Measurements from ENCODE around the gene GABRB2. TPM values are rescaled to one million over a fixed set of nuclear protein-coding genes. Genes with fewer than 3 reads are reported as not detected.

Gene GABRB2
- total RNA-seq, 1 donor from 2014 or later: not detected

DNA sequence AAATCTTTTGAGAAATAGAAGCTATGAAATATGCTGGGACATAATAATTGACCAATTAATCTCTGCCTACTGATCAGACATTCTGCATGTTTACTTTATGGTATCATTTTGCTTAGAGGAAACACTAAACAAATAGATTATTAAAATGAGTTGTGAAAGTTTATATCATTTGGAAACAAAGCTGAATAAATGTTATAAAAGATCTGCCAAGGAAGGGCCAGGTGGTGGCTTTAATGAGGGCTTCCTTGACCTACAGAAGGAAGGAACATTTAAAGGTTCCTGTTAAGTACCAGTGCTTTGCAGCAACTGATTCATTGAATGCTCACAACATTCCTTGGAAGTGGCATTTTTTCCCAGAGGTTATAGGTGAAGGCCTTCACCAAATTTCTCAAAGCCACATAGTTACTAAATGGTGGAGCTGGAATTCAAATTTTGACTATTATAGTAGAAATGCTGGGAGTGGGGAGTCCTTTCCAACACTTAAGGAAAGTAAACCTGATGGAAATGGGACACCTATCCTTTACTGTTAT lies 250.7 kb downstream of the GABRB2 start:
- no peaks in the 10 kb centered on the region for H3K4me1 Mint-ChIP-seq (ENCODE audit: low read depth, unreplicated experiment)
- TF ChIP-seq, protein P1, sequence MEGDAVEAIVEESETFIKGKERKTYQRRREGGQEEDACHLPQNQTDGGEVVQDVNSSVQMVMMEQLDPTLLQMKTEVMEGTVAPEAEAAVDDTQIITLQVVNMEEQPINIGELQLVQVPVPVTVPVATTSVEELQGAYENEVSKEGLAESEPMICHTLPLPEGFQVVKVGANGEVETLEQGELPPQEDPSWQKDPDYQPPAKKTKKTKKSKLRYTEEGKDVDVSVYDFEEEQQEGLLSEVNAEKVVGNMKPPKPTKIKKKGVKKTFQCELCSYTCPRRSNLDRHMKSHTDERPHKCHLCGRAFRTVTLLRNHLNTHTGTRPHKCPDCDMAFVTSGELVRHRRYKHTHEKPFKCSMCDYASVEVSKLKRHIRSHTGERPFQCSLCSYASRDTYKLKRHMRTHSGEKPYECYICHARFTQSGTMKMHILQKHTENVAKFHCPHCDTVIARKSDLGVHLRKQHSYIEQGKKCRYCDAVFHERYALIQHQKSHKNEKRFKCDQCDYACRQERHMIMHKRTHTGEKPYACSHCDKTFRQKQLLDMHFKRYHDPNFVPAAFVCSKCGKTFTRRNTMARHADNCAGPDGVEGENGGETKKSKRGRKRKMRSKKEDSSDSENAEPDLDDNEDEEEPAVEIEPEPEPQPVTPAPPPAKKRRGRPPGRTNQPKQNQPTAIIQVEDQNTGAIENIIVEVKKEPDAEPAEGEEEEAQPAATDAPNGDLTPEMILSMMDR (IDR thresholded peaks at IDR 0.05; ENCODE audit: partially characterized antibody, unreplicated experiment): no peak
- no peak for DNase-seq
- peaks cover 3% of the 10 kb centered on the region for H3K9me3 Mint-ChIP-seq (ENCODE audit: unreplicated experiment)
- H3K36me3 Mint-ChIP-seq (ENCODE audit: unreplicated experiment): no peaks in the 10 kb centered on the region
- no peak overlapping the region for H3K27ac Mint-ChIP-seq (ENCODE audit: unreplicated experiment)
- no peak overlapping the region for H3K4me3 Mint-ChIP-seq (ENCODE audit: unreplicated experiment)
- H3K27me3 Mint-ChIP-seq (ENCODE audit: unreplicated experiment): no peaks in the 10 kb centered on the region

DNA sequence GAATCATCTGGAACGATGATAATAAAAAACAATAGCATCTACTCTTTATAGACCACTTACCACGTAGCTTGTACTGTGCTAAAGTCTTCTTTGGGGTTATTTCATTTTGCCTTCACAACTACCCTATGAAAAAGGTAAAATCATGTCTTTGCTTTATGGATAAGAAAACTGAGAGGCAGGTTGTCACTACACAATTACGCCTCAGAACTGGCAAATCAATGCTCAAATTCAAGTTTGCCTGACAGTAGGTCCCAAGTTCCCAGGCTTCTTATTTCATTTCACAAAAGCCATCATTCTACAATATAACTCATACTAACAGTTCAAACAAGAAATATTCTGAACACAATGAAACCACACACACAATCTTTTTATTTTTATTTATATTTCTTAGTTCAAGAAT lies 258.5 kb downstream of the GABRB2 start:
- Mint-ChIP-seq H3K27ac (ENCODE audit: unreplicated experiment) (no peak overlapping the region), H3K27me3 (ENCODE audit: unreplicated experiment) (no peaks in the 10 kb centered on the region), H3K9me3 (ENCODE audit: unreplicated experiment) (no peaks in the 10 kb centered on the region), H3K4me3 (ENCODE audit: unreplicated experiment) (no peak overlapping the region), H3K4me1 (ENCODE audit: low read depth, unreplicated experiment) (peaks cover 2% of the 10 kb centered on the region), H3K36me3 (ENCODE audit: unreplicated experiment) (no peaks in the 10 kb centered on the region)
- TF ChIP-seq, protein P1 (IDR thresholded peaks at IDR 0.05; ENCODE audit: partially characterized antibody, unreplicated experiment): no peak
- no peak for DNase-seq

DNA sequence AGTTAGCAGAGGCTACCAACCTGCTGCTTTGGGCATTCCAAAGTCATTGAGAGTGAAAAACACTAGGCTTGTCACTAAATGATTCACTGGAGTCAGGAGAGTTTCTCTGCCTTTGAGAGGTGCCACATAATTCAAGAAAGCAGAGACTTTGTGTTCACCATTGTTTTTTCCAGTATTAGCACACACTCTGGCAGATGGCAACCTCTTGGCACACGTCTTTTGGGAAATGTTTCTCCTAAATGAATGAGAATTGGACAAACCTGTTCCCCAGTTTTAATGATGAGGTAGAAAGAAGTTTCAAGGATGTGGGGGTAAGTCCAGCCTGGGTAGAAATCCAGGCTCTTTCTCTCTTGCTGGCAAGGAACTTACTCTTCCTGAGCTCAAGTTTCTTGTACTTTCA lies 259.1 kb downstream of the GABRB2 start:
- Mint-ChIP-seq H3K4me1 (ENCODE audit: low read depth, unreplicated experiment) (peaks cover 2% of the 10 kb centered on the region), H3K4me3 (ENCODE audit: unreplicated experiment) (no peak overlapping the region), H3K27ac (ENCODE audit: unreplicated experiment) (no peak overlapping the region), H3K36me3 (ENCODE audit: unreplicated experiment) (no peaks in the 10 kb centered on the region), H3K27me3 (ENCODE audit: unreplicated experiment) (no peaks in the 10 kb centered on the region), H3K9me3 (ENCODE audit: unreplicated experiment) (no peaks in the 10 kb centered on the region)
- no peak for DNase-seq
- TF ChIP-seq, protein P1 (IDR thresholded peaks at IDR 0.05; ENCODE audit: partially characterized antibody, unreplicated experiment): no peak

DNA sequence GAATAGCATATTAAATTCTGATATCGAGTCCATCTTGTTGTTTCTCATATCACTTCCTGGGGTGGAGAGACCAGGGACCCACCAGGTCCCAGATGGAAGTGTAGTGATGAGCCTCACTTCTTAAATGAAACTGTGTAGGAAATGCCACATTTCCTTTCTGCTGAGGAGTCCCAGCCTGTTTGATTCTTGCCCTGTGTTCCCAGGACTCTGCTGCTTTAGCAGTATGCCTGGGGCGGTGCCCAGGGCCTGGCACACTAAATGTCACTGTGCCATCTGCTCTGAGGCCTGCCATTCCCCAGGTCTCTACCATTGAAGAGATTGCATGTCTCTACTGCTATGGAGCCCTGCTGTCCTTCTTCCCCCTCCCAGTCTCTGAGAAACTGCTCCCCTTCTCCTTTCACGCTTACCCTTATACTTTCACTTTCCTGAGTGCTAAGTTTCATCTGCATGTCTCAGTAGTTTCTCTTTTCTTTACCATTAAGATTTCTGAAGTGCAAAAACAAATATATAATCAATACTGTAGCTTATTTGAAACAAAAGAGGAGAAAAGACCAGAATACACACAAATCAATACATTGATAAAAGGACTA lies 260.4 kb downstream of the GABRB2 start:
- DNase-seq: no peak
- no peaks in the 10 kb centered on the region for H3K9me3 Mint-ChIP-seq (ENCODE audit: unreplicated experiment)
- H3K36me3 Mint-ChIP-seq (ENCODE audit: unreplicated experiment): peaks cover 5% of the 10 kb centered on the region
- H3K27ac Mint-ChIP-seq (ENCODE audit: unreplicated experiment): no peak overlapping the region
- no peak overlapping the region for H3K4me3 Mint-ChIP-seq (ENCODE audit: unreplicated experiment)
- H3K4me1 Mint-ChIP-seq (ENCODE audit: low read depth, unreplicated experiment): peaks cover 2% of the 10 kb centered on the region
- TF ChIP-seq, protein P1 (IDR thresholded peaks at IDR 0.05; ENCODE audit: partially characterized antibody, unreplicated experiment): no peak
- H3K27me3 Mint-ChIP-seq (ENCODE audit: unreplicated experiment): no peaks in the 10 kb centered on the region

DNA sequence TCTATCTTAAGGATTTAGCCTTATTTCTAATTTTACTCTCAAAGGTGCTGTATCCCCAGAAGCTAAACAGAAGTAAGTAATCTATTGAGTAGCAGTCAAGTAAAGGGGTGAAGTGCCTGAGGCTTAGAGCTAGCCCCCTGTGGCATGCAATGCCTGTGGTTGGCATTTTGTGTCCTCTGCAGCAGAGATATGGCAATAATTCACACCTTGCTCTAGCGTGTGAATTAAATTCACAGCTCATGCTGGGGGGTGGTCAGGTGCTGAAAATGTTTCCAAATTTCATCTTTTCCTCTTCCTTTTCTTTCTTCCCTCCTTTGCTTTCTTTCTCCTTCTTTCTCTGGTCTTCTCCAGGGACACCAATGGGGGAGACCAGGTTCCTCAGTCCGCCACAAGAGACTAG lies 262.1 kb downstream of the GABRB2 start:
- Mint-ChIP-seq H3K27ac (ENCODE audit: unreplicated experiment) (no peak overlapping the region), H3K27me3 (ENCODE audit: unreplicated experiment) (no peaks in the 10 kb centered on the region), H3K4me1 (ENCODE audit: low read depth, unreplicated experiment) (peaks cover 2% of the 10 kb centered on the region), H3K9me3 (ENCODE audit: unreplicated experiment) (no peaks in the 10 kb centered on the region), H3K36me3 (ENCODE audit: unreplicated experiment) (peaks cover 5% of the 10 kb centered on the region), H3K4me3 (ENCODE audit: unreplicated experiment) (no peak overlapping the region)
- TF ChIP-seq, protein P1 (IDR thresholded peaks at IDR 0.05; ENCODE audit: partially characterized antibody, unreplicated experiment): no peak
- DNase-seq: no peak
